HG02981 (cell line): ENCODE data around the gene MYH8.

Experiments
- ATAC-seq: cut with Tn5 transposase; IDR thresholded peaks from one replicate; pipeline ENCODE4 v1.9.1; 2021; ENCODE audit warnings: mild to moderate bottlenecking, moderate library complexity; ENCODE audit not compliant: unreplicated experiment

The MYH8 gene

DNA sequence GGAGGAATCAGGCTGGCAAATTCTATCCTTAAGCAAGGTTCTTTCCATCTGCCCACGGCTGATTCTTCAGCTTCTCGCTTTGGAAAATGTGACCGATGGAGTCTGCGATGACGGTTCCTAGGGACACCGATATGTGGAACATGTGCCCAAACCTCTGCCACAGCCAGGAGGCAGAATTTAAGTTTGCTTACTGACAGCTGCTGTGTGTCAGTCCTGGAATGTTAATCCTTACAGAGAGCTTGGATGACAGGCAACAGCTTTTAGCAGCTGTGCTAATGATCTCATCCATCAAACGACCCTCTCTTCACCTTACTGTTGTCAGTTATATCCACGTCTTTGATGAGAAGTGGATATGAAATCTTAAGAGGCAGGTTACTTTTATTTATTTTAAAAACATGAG is 37.6 kb downstream of the MYH8 start:
- ATAC-seq: no peak

DNA sequence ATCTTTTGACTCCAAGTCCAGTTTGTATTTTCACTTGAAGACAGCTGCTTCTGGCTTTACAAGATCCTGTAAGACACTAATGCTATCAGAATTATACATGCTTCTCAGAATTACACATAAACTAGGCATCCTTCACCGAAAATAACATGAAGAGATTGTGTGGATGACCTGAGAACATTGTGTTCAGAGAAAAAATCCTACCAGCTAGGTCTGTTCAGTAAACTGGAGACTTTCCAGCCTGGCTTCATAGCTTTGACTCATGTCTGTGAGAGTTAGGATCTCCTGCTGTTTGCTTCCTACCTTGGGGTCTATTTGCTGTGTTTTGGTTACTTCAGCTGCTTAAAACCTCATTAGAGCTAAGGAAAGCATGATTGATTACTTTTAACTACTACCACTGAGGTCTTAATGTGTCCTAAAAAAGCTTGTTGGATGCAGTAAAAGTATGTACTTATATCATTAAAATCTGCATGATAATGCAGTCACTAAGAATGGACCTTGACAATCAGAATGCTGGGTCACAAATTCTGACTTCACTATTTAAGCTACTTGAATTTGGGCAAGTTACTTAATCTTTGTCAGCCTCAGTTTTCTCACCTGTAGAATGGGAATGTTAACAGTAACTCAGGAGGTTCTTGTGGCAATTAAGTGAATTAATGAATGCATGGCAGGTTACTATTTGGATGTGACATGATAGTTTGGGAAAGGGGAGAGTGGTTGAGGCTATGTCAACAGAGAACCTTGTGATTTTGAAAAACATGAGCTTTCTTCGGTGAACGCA is 40.9 kb downstream of the MYH8 start:
- ATAC-seq: no peak

DNA sequence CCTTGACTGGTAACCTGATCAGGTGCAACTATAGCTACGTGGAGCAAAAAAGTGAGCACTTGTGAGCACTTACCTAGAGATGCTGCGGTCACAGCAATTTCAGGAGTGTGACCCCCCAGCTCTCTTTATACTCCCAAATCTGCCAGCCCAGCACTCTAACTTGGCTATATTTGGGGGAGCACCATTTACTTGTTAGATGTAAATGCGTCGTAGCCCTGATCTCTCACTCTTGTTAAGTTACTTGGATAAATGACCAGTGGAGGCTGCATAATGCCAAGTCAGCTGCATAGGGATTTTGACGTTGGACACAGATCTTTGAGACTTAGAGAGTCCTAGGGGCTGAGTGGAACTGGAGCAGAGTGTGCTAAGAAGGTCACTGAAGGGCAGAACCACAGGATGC is 48.8 kb downstream of the MYH8 start, which contains the start of gene MYH13:
MYH13 (minus strand) TSS at position 101 of the 400 bp plus-strand sequence. CDS start 8,476 bp downstream, outside the sequence.
- ATAC-seq: no peak

DNA sequence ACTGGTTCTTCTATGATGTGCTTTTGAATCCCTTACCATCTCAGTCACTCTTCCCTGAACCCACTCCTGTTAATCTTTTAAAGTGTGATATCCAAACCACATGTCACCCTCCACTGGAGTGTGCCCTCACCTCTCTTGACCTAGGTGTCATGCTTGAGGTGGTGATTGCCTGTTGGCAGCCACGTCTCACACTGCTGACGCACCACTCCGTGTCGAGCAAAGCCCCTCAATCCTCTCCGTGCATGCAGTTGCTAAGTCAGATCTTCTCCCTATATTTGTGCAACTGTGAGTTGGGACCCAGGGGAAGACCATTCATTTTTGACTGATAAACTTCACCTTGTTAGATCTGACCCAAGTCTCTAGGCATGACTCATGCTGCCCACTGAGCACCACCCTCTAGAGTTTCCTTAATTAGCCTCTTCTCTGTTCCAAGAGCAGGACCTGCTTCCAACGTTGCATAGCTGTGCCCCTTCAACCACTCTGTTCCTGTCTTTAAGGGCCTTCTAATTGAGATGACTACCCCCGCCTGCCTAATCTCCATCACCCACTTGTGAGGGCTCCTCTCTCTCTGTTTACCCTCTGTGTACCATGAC is 51.6 kb downstream of the MYH8 start:
- no peak for ATAC-seq

DNA sequence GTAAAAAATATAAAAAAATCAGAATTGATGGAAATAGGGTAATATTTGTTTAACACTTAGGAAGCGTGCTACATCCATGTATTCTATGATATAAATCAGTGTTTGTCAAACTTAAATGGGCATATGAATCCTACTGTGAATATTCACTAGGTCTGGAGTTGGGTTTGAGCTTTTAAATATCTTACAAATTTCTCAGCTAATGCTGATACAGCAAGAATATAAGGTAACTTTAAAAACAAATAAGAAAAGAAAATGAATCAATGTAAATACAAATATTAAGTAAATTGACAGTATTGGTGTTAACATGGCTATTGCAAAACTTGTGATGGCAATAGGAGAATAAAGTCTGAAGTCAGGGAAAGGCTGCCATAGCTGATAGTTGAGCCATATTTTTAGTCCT is 52.5 kb downstream of the MYH8 start:
- ATAC-seq: no peak

DNA sequence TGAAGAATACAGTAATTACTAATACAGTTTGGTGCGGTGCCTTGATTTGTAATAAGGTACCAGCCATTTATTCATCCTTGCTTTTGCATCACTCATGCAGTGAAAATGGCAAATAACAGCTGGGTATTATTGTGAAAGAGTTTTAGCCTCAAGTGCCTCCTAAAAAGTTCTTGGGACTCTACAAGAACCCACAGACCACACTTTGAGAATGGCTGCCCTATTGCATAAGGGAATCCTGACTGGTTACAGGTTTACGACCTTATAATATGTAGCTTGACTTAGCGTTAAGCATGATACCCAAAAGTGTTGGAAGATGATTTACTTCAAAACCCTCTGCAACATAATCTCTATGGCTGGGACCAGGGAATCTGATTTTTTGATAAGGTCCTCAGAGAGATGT is 53.2 kb downstream of the MYH8 start:
- no peak for ATAC-seq

DNA sequence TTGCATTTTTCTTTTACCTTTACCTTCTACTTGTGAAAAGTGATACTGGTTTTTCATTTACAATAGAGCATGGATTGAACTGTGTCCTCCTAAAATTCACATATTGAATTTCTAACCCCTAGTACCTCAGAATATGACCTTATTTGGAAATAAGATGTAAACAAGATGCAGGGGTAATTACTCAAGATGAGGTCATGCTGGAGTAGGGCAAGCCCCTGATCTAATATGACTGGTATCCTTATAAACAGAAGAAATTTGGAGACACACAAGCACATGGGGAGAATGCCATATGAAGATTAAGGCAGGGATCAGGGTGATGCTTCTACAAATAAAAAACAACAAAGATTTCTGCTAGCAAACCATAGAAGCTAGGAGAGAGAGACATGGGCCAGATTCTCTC is 61.2 kb downstream of the MYH8 start:
- no peak for ATAC-seq

DNA sequence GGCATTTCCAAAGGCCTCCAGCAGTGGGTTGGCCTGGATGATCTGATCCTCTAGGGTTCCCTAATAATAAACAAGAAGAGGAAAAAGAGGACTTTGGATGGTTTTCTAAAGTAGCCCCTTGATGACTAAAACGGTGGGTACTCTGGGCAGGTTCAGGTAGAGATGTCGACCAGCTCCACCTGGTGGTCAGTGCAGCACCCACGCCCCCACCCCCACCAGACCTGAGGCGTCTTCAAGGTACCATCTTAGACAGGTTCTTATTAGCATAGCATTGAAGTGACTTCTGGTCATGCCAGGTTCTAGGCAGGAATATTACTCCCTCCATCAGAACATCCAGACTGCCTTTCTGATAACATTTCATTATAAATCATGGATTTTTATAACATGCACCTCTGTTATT is 64.0 kb downstream of the MYH8 start:
- no peak for ATAC-seq

DNA sequence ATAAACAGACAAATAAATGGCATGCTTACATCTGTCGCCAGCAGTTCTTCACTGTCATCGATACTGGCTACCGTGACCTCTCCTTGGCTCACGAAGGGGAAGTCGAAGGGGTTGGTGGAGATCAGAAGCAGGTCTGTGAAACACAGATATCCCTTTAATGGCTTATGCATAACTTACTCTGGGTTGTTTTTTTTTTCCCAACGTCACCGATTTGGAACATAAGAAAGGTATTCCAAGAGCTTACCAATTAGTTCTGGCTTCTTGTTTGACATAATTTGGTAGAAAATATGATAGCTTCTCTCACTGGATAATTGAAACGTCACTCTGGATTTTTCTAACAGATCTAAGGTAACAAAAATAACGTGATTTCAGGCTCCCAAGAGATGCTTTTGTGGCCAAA is 67.1 kb downstream of the MYH8 start:
- no peak for ATAC-seq

DNA sequence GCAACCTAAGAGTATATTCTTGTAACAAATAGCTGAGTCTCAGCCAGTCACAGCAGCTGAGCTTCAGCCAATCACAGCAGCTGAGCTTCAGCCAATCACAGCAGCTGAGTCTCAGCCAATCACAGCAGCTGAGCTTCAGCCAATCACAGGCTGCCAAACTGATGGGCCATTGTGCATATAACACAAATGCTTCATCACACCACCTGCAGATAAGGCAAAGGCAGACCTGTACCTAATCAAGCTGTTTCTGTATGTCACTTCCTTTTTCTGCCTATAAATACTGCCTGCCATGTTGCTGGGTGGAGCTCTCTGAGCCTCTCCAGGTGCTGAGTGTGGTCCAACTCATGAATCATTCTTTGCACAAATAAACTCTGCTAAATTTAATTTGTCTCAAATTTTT is 68.9 kb downstream of the MYH8 start:
- no peak for ATAC-seq

DNA sequence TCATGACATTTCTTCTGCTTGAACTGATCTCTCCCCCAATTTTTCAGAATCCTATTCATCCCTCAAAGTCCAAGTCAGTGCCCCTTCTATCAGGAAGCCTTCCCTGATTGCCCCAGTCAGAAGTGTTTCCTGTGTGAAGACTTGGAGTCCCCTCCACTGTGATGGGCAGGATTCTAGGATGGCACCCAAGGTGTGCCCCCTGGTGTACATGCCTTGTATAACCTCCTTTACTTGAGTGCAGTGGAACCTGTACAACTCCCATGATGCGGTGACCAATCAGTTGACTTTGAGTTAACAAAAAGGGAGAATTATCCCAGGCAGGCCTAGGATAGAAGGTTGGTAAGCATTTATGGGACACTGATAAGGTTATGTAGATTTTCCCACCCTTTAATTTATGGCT is 72.3 kb downstream of the MYH8 start:
- no peak for ATAC-seq

DNA sequence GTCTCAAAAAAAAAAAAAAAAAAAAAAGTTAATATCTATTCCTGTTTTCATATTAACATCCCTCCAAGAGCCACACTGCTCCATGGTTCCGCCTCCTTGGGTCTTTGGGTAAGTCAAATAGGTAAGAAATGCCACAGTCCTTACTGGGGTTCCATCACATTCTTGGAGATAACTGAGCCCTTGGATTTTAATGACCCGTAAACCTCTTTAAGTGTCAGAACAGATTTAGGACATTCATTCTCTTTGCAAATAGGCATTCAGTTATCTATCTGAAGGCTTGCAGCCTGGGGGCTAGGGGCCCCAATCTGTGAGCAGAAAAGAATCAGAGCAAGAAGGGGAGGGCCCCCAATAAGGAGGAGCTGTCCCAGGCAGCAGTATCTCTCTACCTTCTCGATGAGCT is 76.9 kb downstream of the MYH8 start:
- no peak for ATAC-seq
